GM18498 (cell line): Measurements from ENCODE around the gene SMIM38.
"Not testable (repeated sequence)": the region's sequence is repeated elsewhere in the genome, so short reads cannot be mapped to it uniquely, and the experiment has no call there.

ENCODE experiments used
- ATAC-seq: cut with Tn5 transposase; IDR thresholded peaks from one replicate; pipeline ENCODE4 v1.9.1; 2021; ENCODE audit warnings: mild to moderate bottlenecking, moderate library complexity; ENCODE audit not compliant: unreplicated experiment

Gene SMIM38

GRCh38 chr11:69137151-69137844 is 18.4 kb upstream of the SMIM38 start:
- no peak for ATAC-seq

- no peak for ATAC-seq
Measured at GRCh38 chr11:69138265-69138664, 17.5 kb upstream of the SMIM38 start.

- not testable (repeated sequence) for ATAC-seq
Measured at GRCh38 chr11:69140161-69140560, 15.6 kb upstream of the SMIM38 start.

- no peak for ATAC-seq
Measured at GRCh38 chr11:69140635-69141034, 15.1 kb upstream of the SMIM38 start.

GRCh38 chr11:69141742-69142141 is 14.0 kb upstream of the SMIM38 start:
- ATAC-seq = no peak

GRCh38 chr11:69142895-69143294 is 12.8 kb upstream of the SMIM38 start:
- no peak for ATAC-seq

GRCh38 chr11:69144316-69145049 is 11.3 kb upstream of the SMIM38 start:
- no peak for ATAC-seq

GRCh38 chr11:69145050-69145380 is 10.7 kb upstream of the SMIM38 start:
- ATAC-seq = no peak

- ATAC-seq = no peak
Measured at GRCh38 chr11:69148377-69148762, 7.4 kb upstream of the SMIM38 start.

GRCh38 chr11:69148806-69149205 is 6.9 kb upstream of the SMIM38 start:
- no peak for ATAC-seq

- not testable (repeated sequence) for ATAC-seq
Measured at GRCh38 chr11:69149338-69150045, 6.2 kb upstream of the SMIM38 start.

- no peak for ATAC-seq
Measured at GRCh38 chr11:69150175-69150574, 5.6 kb upstream of the SMIM38 start.

- no peak for ATAC-seq
Measured at GRCh38 chr11:69151836-69152235, 3.9 kb upstream of the SMIM38 start.

GRCh38 chr11:69152733-69153421 is 2.9 kb upstream of the SMIM38 start:
- ATAC-seq = no peak

GRCh38 chr11:69153661-69154060 is 2.1 kb upstream of the SMIM38 start:
- ATAC-seq = no peak

- no peak for ATAC-seq
Measured at GRCh38 chr11:69154211-69154913, 1.4 kb upstream of the SMIM38 start.

GRCh38 chr11:69154938-69155301 is 815 bp upstream of the SMIM38 start:
- no peak for ATAC-seq

- ATAC-seq = no peak
Measured at GRCh38 chr11:69156235-69156639, 502 bp downstream of the SMIM38 start.

GRCh38 chr11:69156673-69157155 is 979 bp downstream of the SMIM38 start:
- no peak for ATAC-seq

- ATAC-seq = no peak
Measured at GRCh38 chr11:69157156-69157821, 1.6 kb downstream of the SMIM38 start.
